Measurements from ENCODE around the gene NDUFB6.
A peak's percentile ranks its signal among the peaks of the same experiment; 100 is the strongest.

- TF ChIP-seq BACH1 (IDR thresholded peaks at IDR 0.05; ENCODE audit: borderline replicate concordance), result peak; percentile 58; the same call in 1 of the 2 replicates
- no peak for TF ChIP-seq NR2C2 (IDR thresholded peaks at IDR 0.05; ENCODE audit: borderline replicate concordance, control insufficient read depth, insufficient read length, low read depth)
- 0 out of 2 replicates have a peak, but pooled peaks have one; percentile 30 for TF ChIP-seq MAX (IDR thresholded peaks at IDR 0.05; ENCODE audit: low read depth, low read length)
- no peak for TF ChIP-seq CTCF (IDR thresholded peaks at IDR 0.05 in 2 of 3, conservative IDR thresholded peaks at IDR 0.05 in 1 of 3; ENCODE audit: control insufficient read depth in 2 of 3, extremely low read depth in 1 of 3, insufficient read depth in 1 of 3, low read depth in 3 of 3, low read length in 3 of 3)
- TF ChIP-seq CHD4 (IDR thresholded peaks at IDR 0.05), result no peak
- peak; percentile 91 for TF ChIP-seq POLR2A (IDR thresholded peaks at IDR 0.05; ENCODE audit: low read depth, low read length)
- no peak for TF ChIP-seq PAX5 (IDR thresholded peaks at IDR 0.05; ENCODE audit: borderline replicate concordance, low read depth, low read length)
- peak; percentile 37; the same call in 1 of the 2 replicates for TF ChIP-seq ATF3 (IDR thresholded peaks at IDR 0.05; ENCODE audit: borderline replicate concordance, extremely low read depth, low read depth, low read length)
- TF ChIP-seq ZNF384 (IDR thresholded peaks at IDR 0.05; ENCODE audit: borderline replicate concordance, low read depth, low read length), result no peak
Observed at GRCh38 chr9:32552172-32552872, 20.6 kb downstream of the NDUFB6 start, which contains the start of the genes SMIM27 and TOPORS.

Data from GM12878 (cell line).